ENCODE measurements around the gene EIF3B. TPM values are rescaled to one million over a fixed set of nuclear protein-coding genes. Genes with fewer than 3 reads are reported as not detected.
A peak's percentile ranks its signal among the peaks of the same experiment; 100 is the strongest.
"Not testable (repeated sequence)": the region's sequence is repeated elsewhere in the genome, so short reads cannot be mapped to it uniquely, and the experiment has no call there.

EIF3B gene
- total RNA-seq: 100 to 1,000 TPM; 105 to 155 (median 128) TPM

DNA sequence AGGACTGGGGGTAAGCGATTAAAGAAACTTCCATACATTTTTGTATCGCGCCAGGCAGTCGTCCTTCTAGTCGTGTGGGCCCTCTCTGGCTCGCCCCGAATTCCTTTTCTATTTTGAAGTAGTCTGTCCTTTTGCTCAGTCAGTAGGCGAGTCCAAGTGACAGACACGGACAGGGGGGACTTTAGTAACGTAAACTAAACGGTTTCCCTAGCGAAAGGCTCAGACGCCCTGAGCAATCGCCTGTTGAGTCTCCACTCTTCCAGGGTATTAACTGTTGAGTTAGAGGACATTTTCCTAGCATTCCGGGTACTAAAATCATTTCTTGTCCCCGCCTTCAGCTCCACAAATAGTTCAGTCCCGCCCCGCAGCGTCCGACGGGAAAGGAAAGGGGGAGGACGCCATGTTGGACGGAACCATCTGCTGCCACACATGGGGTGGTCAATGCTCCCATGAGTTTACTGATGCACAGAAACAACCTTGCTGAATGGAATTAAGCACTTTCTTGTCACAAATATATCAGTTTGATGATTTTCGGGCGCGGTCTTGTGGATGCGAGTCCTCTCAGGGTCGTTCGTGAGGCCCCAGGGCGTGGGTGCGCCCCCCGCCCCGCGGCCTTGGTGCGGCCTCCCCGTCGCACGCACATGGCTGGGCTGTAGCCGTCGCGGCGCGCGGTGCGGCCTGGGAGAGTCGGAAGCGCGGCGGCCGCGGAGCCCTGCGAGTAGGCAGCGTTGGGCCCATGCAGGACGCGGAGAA is at the start of gene EIF3B:
EIF3B (plus strand) TSS at position 642 of the 753 bp plus-strand sequence; CDS start at position 737, 95 bp downstream.
- intact Hi-C loops (cut with DNase I): loop anchor here (5.0 kb wide), 2 partner anchors 42 to 107 kb away; partner anchors contain the start of gene SNX8
- peak; percentile 98 for DNase-seq (ENCODE audit: extremely low spot score)
- TF ChIP-seq POLR2A (IDR thresholded peaks at IDR 0.05; ENCODE audit: low read depth) (peak; percentile 14), POLR2AphosphoS5 (IDR thresholded peaks at IDR 0.05) (peak; percentile 77 to 90)
- TF ChIP-seq, protein P1, sequence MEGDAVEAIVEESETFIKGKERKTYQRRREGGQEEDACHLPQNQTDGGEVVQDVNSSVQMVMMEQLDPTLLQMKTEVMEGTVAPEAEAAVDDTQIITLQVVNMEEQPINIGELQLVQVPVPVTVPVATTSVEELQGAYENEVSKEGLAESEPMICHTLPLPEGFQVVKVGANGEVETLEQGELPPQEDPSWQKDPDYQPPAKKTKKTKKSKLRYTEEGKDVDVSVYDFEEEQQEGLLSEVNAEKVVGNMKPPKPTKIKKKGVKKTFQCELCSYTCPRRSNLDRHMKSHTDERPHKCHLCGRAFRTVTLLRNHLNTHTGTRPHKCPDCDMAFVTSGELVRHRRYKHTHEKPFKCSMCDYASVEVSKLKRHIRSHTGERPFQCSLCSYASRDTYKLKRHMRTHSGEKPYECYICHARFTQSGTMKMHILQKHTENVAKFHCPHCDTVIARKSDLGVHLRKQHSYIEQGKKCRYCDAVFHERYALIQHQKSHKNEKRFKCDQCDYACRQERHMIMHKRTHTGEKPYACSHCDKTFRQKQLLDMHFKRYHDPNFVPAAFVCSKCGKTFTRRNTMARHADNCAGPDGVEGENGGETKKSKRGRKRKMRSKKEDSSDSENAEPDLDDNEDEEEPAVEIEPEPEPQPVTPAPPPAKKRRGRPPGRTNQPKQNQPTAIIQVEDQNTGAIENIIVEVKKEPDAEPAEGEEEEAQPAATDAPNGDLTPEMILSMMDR (IDR thresholded peaks at IDR 0.05): no peak
- H3K27me3 ChIP-seq: no peaks in the 10 kb centered on the region
- 0% methylated on average over 42 of the region's 55 CpGs for WGBS
- H3K9me3 ChIP-seq: no peaks in the 10 kb centered on the region
- peak within 1 kb of the TSS; percentile 90 to 100 (median 96) for H3K4me3 ChIP-seq
- H3K36me3 ChIP-seq: peaks cover 0 to 20% (median 9%) of the 10 kb centered on the region in 4 donors
- peaks cover 32 to 52% (median 52%) of the 10 kb centered on the region in 4 donors for H3K4me1 ChIP-seq
- H3K27ac ChIP-seq (replicated peaks in 1 of 4): peak within 1 kb of the TSS; percentile 93 to 98 (median 97)

DNA sequence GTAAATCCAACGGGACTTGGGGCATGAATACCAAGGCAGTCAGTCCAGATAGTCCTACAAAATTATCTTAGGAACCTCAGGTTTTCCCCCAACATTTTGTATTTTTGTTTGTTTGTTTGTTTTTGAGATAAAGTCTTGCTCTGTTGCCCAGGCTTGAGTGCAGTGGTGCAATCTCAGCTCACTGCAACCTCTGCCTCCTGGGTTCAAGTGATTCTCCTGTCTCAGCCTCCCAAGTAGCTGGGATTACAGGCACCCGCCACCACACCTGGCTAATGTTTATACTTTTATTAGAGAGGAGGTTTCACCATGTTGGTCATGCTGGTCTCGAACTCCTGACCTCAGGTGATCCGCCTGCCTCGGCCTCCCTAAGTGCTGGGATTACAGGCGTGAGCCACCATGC is 49.4 kb upstream of the EIF3B start:
- H3K9me3 ChIP-seq; H3K4me3 ChIP-seq; H3K36me3 ChIP-seq; intact Hi-C loops (cut with DNase I); H3K27ac ChIP-seq (replicated peaks in 1 of 4); DNase-seq (ENCODE audit: extremely low spot score); H3K27me3 ChIP-seq: not testable (repeated sequence)
- WGBS: 86% methylated on average over 6 of the region's 6 CpGs
- peaks cover 7 to 13% (median 9%) of the 10 kb centered on the region in 4 donors for H3K4me1 ChIP-seq

DNA sequence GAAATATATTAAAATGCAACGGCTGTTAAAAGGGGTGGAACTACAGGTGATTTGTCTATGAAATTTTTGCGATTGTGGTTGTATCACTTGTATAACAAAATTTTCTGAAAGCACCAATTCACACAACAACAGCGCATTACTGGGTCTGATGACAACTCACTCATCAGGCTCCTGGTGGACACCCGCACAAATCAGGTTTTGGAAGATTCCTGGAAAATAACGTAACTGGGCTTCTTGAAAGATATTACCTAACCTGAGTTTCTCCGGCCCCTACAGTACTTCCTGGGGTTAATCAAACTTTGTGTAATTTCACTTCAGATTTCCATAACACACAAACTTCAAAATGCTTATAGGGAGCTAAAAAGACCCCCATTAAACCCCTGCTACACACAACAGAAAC is 47.9 kb upstream of the EIF3B start:
- 87% methylated on average over 6 of the region's 6 CpGs for WGBS
- intact Hi-C loops (cut with DNase I): no loop called here
- TF ChIP-seq, protein P1 (IDR thresholded peaks at IDR 0.05): no peak
- TF ChIP-seq EP300 (IDR thresholded peaks at IDR 0.05) (no peak), POLR2A (IDR thresholded peaks at IDR 0.05; ENCODE audit: low read depth) (no peak), POLR2AphosphoS5 (IDR thresholded peaks at IDR 0.05) (no peak)
- Histone ChIP-seq H3K27me3 (no peaks in the 10 kb centered on the region), H3K27ac (replicated peaks in 1 of 4) (no peak overlapping the region), H3K9me3 (no peaks in the 10 kb centered on the region), H3K36me3 (peaks cover 0 to 7% (median 2%) of the 10 kb centered on the region in 4 donors), H3K4me3 (no peak overlapping the region), H3K4me1 (peaks cover 7 to 13% (median 9%) of the 10 kb centered on the region in 4 donors)
- DNase-seq (ENCODE audit: extremely low spot score): no peak

DNA sequence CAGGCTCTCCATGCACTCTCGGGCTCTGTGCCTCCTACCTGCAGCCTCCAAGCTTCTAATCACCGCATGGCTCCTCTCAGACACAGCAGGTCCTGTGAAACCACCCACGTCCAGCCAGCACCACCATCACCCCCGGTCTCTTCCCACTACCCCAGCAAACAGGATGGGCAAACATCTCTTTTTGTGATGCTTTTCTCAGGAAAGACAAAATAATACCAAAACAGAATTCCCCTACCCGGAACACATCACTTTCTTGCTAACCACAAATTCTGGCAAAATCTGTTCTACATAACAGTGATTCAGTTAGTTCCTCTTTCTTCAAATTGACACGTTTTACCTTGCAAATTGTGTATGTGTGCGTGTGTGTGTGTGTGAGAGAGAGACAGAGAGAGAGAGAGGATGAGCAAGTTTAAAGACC is 46.9 kb upstream of the EIF3B start:
- Histone ChIP-seq H3K36me3 (peaks cover 0 to 7% (median 2%) of the 10 kb centered on the region in 4 donors), H3K4me1 (peaks cover 8 to 13% (median 13%) of the 10 kb centered on the region in 4 donors), H3K9me3 (no peaks in the 10 kb centered on the region), H3K4me3 (no peak overlapping the region), H3K27me3 (no peaks in the 10 kb centered on the region), H3K27ac (replicated peaks in 1 of 4) (no peak overlapping the region)
- TF ChIP-seq, protein P1 (IDR thresholded peaks at IDR 0.05): no peak
- TF ChIP-seq POLR2AphosphoS5 (IDR thresholded peaks at IDR 0.05) (no peak), POLR2A (IDR thresholded peaks at IDR 0.05; ENCODE audit: low read depth) (no peak), EP300 (IDR thresholded peaks at IDR 0.05) (no peak)
- no peak for DNase-seq (ENCODE audit: extremely low spot score)
- 78% methylated on average over 7 of the region's 7 CpGs for WGBS
- intact Hi-C loops (cut with DNase I): no loop called here

DNA sequence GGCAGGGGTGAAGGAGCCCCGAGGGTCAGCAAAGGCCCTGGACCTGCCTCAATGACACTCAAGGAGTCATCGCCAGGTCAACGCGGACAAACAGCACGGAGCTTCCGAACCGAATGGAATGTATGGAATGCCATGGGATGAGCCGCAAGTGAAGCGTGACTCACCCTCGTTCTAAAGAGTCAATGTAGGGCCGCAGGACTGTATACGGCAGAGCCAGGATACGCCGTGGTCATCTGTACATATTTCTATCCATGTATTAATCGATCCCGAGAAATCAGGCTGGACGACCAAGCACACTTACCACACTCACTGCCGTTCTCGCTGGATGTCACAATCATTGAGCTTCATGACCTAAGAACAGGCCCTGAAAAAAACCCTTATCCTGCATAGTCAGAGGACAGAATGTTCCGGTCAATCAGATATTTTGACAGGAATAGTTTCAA is 44.7 kb upstream of the EIF3B start:
- Histone ChIP-seq H3K4me3 (no peak overlapping the region), H3K4me1 (peaks cover under 1 to 25% (median 21%) of the 10 kb centered on the region in 4 donors), H3K9me3 (no peaks in the 10 kb centered on the region), H3K36me3 (peaks cover 0 to 7% (median 2%) of the 10 kb centered on the region in 4 donors), H3K27ac (replicated peaks in 1 of 4) (no peak overlapping the region), H3K27me3 (no peaks in the 10 kb centered on the region)
- TF ChIP-seq, protein P1 (IDR thresholded peaks at IDR 0.05): no peak
- TF ChIP-seq EP300 (IDR thresholded peaks at IDR 0.05): no peak
- no peak for TF ChIP-seq POLR2AphosphoS5 (IDR thresholded peaks at IDR 0.05)
- no peak for TF ChIP-seq POLR2A (IDR thresholded peaks at IDR 0.05; ENCODE audit: low read depth)
- 75% methylated on average over 13 of the region's 20 CpGs for WGBS
- DNase-seq (ENCODE audit: extremely low spot score): no peak
- intact Hi-C loops (cut with DNase I): loop anchor here (5.0 kb wide), 1 partner anchor 42 kb away; the partner anchor contains the start of gene EIF3B
